H9 (cell line): ENCODE results near the gene MYBPC3. TPM values are rescaled to one million over a fixed set of nuclear protein-coding genes. Genes with fewer than 3 reads are reported as not detected.

Source experiments
- DNase-seq: peaks from one replicate; pipeline ENCODE4 v3.0.0-alpha.2; 2017
- H2AFZ ChIP-seq: one replicate; pipeline ENCODE4 v1.6.1; 2013; ENCODE audit warnings: mild to moderate bottlenecking, low read length, control low read depth, moderate library complexity
- H2AK5ac ChIP-seq: 2 replicates; pipeline ENCODE4 v1.6.1; 2013; ENCODE audit warnings: low read length, control low read depth, mixed read lengths; ENCODE audit not compliant: insufficient read length
- H2BK120ac ChIP-seq: one replicate; pipeline ENCODE4 v1.6.1; 2013; ENCODE audit warnings: low read depth, mild to moderate bottlenecking, low read length, control low read depth, inconsistent platforms; ENCODE audit not compliant: poor library complexity, severe bottlenecking
- H2BK12ac ChIP-seq: 2 replicates; pipeline ENCODE4 v1.6.1; 2013; ENCODE audit warnings: low read length, control low read depth, mixed read lengths, low read depth; ENCODE audit not compliant: insufficient read length
- H2BK15ac ChIP-seq: 2 replicates; pipeline ENCODE4 v1.6.1; 2013; ENCODE audit warnings: low read depth, low read length, control low read depth
- H2BK20ac ChIP-seq: one replicate; pipeline ENCODE4 v1.6.1; 2013; ENCODE audit warnings: low read depth, mild to moderate bottlenecking, low read length, control low read depth, inconsistent platforms; ENCODE audit not compliant: poor library complexity, severe bottlenecking
- H2BK5ac ChIP-seq: 2 replicates; pipeline ENCODE4 v1.6.1; 2013; ENCODE audit warnings: low read length, control low read depth, mixed read lengths; ENCODE audit not compliant: insufficient read length
- H3K14ac ChIP-seq: 2 replicates; pipeline ENCODE4 v1.6.1; 2013; ENCODE audit warnings: low read length, control low read depth; ENCODE audit not compliant: insufficient read depth
- H3K18ac ChIP-seq: 2 replicates; pipeline ENCODE4 v1.6.1; 2013; ENCODE audit warnings: low read depth, mild to moderate bottlenecking, mixed read lengths, low read length, control low read depth; ENCODE audit not compliant: insufficient read length
- H3K23ac ChIP-seq: 2 replicates; pipeline ENCODE4 v1.6.1; 2013; ENCODE audit warnings: low read length, control low read depth, mixed read lengths, low read depth; ENCODE audit not compliant: insufficient read length
- H3K23me2 ChIP-seq: 2 replicates; pipeline ENCODE4 v1.6.1; 2013; ENCODE audit warnings: low read depth, mild to moderate bottlenecking, mixed read lengths, low read length, control low read depth; ENCODE audit not compliant: insufficient read length, poor library complexity, severe bottlenecking
- H3K27ac ChIP-seq: 2 replicates; pipeline ENCODE4 v1.5.1; 2013; ENCODE audit warnings: low read length, control low read depth, mixed read lengths, low read depth; ENCODE audit not compliant: insufficient read length
- H3K27me3 ChIP-seq: 2 replicates; pipeline ENCODE4 v1.6.1; 2013; ENCODE audit warnings: low read length, control low read depth, inconsistent platforms; ENCODE audit not compliant: insufficient read depth
- H3K4ac ChIP-seq: 2 replicates; pipeline ENCODE4 v1.6.1; 2013; ENCODE audit warnings: low read depth, mild to moderate bottlenecking, control low read depth, inconsistent platforms, low read length, moderate library complexity
- H3K4me1 ChIP-seq: 2 replicates; pipeline ENCODE4 v1.6.1; 2013; ENCODE audit warnings: low read length, control low read depth, inconsistent platforms; ENCODE audit not compliant: insufficient read depth
- H3K4me2 ChIP-seq: 2 replicates; pipeline ENCODE4 v1.6.1; 2013; ENCODE audit warnings: low read length, control low read depth, mixed read lengths; ENCODE audit not compliant: insufficient read length, insufficient read depth
- H3K56ac ChIP-seq: 2 replicates; pipeline ENCODE4 v1.6.1; 2013; ENCODE audit warnings: low read depth, mild to moderate bottlenecking, mixed read lengths, low read length, control low read depth; ENCODE audit not compliant: insufficient read length
- H3K79me1 ChIP-seq: 2 replicates; pipeline ENCODE4 v1.6.1; 2013; ENCODE audit warnings: low read depth, mild to moderate bottlenecking, moderate library complexity, low read length, control low read depth, inconsistent platforms; ENCODE audit not compliant: insufficient read depth, poor library complexity, severe bottlenecking
- H3K79me2 ChIP-seq: 2 replicates; pipeline ENCODE4 v1.6.1; 2013; ENCODE audit warnings: low read length, control low read depth, inconsistent platforms; ENCODE audit not compliant: insufficient read depth
- H3K9ac ChIP-seq: 2 replicates; pipeline ENCODE4 v1.6.1; 2013; ENCODE audit warnings: low read length, control low read depth, mixed read lengths; ENCODE audit not compliant: insufficient read length; ENCODE audit errors: extremely low read depth
- H3K9me3 ChIP-seq: one replicate; pipeline ENCODE4 v1.6.1; 2013; ENCODE audit warnings: low read depth, low read length, inconsistent platforms; ENCODE audit not compliant: control insufficient read depth
- H3T11ph ChIP-seq: one replicate; pipeline ENCODE4 v1.6.1; 2013; ENCODE audit warnings: mild to moderate bottlenecking, low read length, control low read depth, inconsistent platforms
- H4K20me1 ChIP-seq: one replicate; pipeline ENCODE4 v1.6.1; 2013; ENCODE audit not compliant: control insufficient read depth, insufficient read length, insufficient read depth
- H4K5ac ChIP-seq: 2 replicates; pipeline ENCODE4 v1.6.1; 2013; ENCODE audit warnings: low read depth, mild to moderate bottlenecking, mixed read lengths, low read length, control low read depth; ENCODE audit not compliant: insufficient read length
- H4K8ac ChIP-seq: replicated peaks from 2 replicates; pipeline ENCODE4 v1.6.1; 2013; ENCODE audit warnings: low read length, control low read depth, mixed read lengths, low read depth; ENCODE audit not compliant: insufficient read length
- H4K91ac ChIP-seq: 2 replicates; pipeline ENCODE4 v1.6.1; 2013; ENCODE audit warnings: low read depth, mild to moderate bottlenecking, moderate library complexity, mixed read lengths, low read length, control low read depth; ENCODE audit not compliant: insufficient read length
- H3K27ac Mint-ChIP-seq, 3 experiments: 2 replicates in 2 of 3; 3 replicates in 1 of 3; pipeline ENCODE4 v1.8.0; 2020 to 2021; ENCODE audit warnings: mixed read lengths in 3 of 3, mild to moderate bottlenecking in 1 of 3, moderate library complexity in 1 of 3
- H3K27me3 Mint-ChIP-seq: 2 replicates; pipeline ENCODE4 v1.8.0; 2021; ENCODE audit warnings: low read depth, mild to moderate bottlenecking, moderate library complexity, mixed read lengths
- H3K36me3 Mint-ChIP-seq, 3 experiments: 2 replicates in 2 of 3; 3 replicates in 1 of 3; pipeline ENCODE4 v1.8.0; 2020 to 2021; ENCODE audit warnings: low read depth in 3 of 3, mixed read lengths in 3 of 3; ENCODE audit not compliant: insufficient read depth in 1 of 3
- H3K4me1 Mint-ChIP-seq, 2 experiments: 2 replicates each; pipeline ENCODE4 v1.8.0; 2020; ENCODE audit warnings: mixed read lengths in 2 of 2
- H3K4me3 Mint-ChIP-seq, 2 experiments: 2 replicates in 1 of 2; 3 replicates in 1 of 2; pipeline ENCODE4 v1.8.0; 2020 to 2021; ENCODE audit warnings: mild to moderate bottlenecking in 2 of 2, mixed read lengths in 2 of 2, moderate library complexity in 1 of 2
- H3K9me3 Mint-ChIP-seq, 2 experiments: 2 replicates in 1 of 2; 3 replicates in 1 of 2; pipeline ENCODE4 v1.8.0; 2020; ENCODE audit warnings: mild to moderate bottlenecking in 2 of 2, mixed read lengths in 2 of 2, moderate library complexity in 1 of 2
- WGBS: extraction: QIAGEN DNeasy Blood & Tissue Kit; methylation state at CpG from one replicate; pipeline ENCODE4 v1.1.7; 2013; ENCODE audit warnings: missing lambda C conversion rate, low lambda C conversion rate, mixed read lengths; ENCODE audit not compliant: insufficient read length; ENCODE audit errors: extremely low coverage; 5-methylcytosine and 5-hydroxymethylcytosine counted together
- total RNA-seq: library from RNA; stranded (reverse); gene quantifications from 2 replicates; pipeline ENCODE4 v1.2.1, GENCODE V29; 2021
- TF ChIP-seq, protein P1 (sequence below): fragments of 200-600 bp; sonication (generic); conservative IDR thresholded peaks from 3 replicates; pipeline ENCODE4 v1.8.0; 2021; ENCODE audit warnings: antibody characterized with exemption, mild to moderate bottlenecking

Gene MYBPC3
- total RNA-seq, 1 experiment from 2014 or later, result not detected

DNA sequence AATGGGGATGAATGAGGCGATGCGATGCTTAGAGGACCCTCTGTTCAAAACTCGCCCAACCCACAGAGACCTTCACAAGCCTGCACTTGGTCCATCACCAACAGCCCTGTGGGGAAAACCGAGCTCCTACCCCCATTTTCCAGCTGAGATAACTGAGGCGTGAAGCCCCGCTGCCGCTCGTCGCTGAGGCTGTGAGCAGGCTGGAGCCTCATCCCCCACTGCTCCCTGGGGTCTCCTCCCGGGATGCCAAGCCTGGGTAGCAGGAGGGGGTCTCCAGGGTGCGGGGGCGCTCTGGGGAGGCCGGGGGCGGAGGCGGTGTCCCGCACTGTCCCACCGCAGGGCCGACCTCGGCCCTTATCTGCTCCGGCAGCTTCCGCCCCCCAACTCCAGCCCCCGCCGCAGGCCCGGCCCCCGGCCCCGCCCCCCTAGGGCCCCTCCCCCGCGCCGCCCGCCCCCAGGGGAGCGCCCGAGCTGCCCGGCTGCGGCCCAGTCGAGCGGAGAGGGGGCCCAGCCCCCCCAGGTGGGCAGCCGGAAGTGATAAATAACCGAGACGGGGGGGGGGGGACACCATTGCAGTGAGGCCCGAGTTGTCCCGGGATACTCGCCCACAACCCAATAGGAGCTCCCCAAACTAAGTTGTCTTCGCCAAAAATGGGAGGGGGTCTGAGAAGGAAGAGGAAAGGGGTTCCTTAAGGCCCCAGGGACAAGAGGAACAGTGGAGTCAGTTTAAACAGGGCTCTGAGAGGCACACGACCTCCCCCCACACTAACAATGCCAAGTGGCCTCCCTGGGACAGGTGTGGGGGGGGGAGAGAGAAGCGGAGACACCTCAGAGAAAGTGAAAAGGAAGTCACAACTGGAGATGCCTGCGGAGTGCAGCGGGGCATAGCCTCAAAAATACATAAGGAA, 47.6 kb upstream of the MYBPC3 start:
- no peak overlapping the region for H4K5ac ChIP-seq
- WGBS, result no CpG with 5 or more reads among the region's 47 CpGs

More for the DNA sequence above, 47.6 kb upstream of the MYBPC3 start:
- Mint-ChIP-seq H3K9me3 (no peaks in the 10 kb centered on the region), H3K27ac (peak overlapping the region; percentile 95 to 99 (median 96)), H3K4me3 (peak overlapping the region; percentile 72 to 83), H3K27me3 (no peaks in the 10 kb centered on the region; the same call in 1 of the 2 replicates), H3K36me3 (no peaks in the 10 kb centered on the region), H3K4me1 (peaks cover 27 to 36% of the 10 kb centered on the region in 2 experiments)
- peak; percentile 72 for DNase-seq
- no peak overlapping the region for H2BK20ac ChIP-seq
- H3K27ac ChIP-seq, result peak overlapping the region; percentile 3
- no peak overlapping the region for H3K56ac ChIP-seq
- H4K8ac ChIP-seq, result no peak overlapping the region
- H2BK12ac ChIP-seq, result no peak overlapping the region
- H2AFZ ChIP-seq, result no peak overlapping the region
- no peak overlapping the region for H2BK5ac ChIP-seq
- H3K18ac ChIP-seq, result peak overlapping the region; percentile 56
- no peaks in the 10 kb centered on the region for H4K20me1 ChIP-seq
- H3K23me2 ChIP-seq, result peaks cover 4% of the 10 kb centered on the region
- no peak overlapping the region for H2BK15ac ChIP-seq
- peak overlapping the region; percentile 10 for H3K9ac ChIP-seq
- no peak overlapping the region for H3K4ac ChIP-seq
- H2AK5ac ChIP-seq, result no peak overlapping the region
- H3K27me3 ChIP-seq, result no peaks in the 10 kb centered on the region
- no peak overlapping the region for H3T11ph ChIP-seq
- peak overlapping the region; percentile 67 for H3K4me2 ChIP-seq
- H3K23ac ChIP-seq, result no peak overlapping the region
- no peaks in the 10 kb centered on the region for H3K79me1 ChIP-seq
- no peaks in the 10 kb centered on the region for H3K9me3 ChIP-seq
- peak overlapping the region; percentile 57; the same call in 1 of the 2 replicates for H3K14ac ChIP-seq
- no peak overlapping the region for H2BK120ac ChIP-seq
- peaks cover 3% of the 10 kb centered on the region for H3K4me1 ChIP-seq
- TF ChIP-seq, protein P1, sequence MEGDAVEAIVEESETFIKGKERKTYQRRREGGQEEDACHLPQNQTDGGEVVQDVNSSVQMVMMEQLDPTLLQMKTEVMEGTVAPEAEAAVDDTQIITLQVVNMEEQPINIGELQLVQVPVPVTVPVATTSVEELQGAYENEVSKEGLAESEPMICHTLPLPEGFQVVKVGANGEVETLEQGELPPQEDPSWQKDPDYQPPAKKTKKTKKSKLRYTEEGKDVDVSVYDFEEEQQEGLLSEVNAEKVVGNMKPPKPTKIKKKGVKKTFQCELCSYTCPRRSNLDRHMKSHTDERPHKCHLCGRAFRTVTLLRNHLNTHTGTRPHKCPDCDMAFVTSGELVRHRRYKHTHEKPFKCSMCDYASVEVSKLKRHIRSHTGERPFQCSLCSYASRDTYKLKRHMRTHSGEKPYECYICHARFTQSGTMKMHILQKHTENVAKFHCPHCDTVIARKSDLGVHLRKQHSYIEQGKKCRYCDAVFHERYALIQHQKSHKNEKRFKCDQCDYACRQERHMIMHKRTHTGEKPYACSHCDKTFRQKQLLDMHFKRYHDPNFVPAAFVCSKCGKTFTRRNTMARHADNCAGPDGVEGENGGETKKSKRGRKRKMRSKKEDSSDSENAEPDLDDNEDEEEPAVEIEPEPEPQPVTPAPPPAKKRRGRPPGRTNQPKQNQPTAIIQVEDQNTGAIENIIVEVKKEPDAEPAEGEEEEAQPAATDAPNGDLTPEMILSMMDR, result no peak
- no peak overlapping the region for H4K91ac ChIP-seq
- no peaks in the 10 kb centered on the region for H3K79me2 ChIP-seq
